ENCODE data around the gene SLC17A7.
"Not testable (repeated sequence)": the region's sequence is repeated elsewhere in the genome, so short reads cannot be mapped to it uniquely, and the experiment has no call there.

SLC17A7 gene

GRCh38 chr19:49470615-49470978 lies 29.3 kb upstream of the SLC17A7 start:
- DNase-seq (ENCODE audit: low read depth in 1 of 2, low spot score in 1 of 2) = no peak

DNA sequence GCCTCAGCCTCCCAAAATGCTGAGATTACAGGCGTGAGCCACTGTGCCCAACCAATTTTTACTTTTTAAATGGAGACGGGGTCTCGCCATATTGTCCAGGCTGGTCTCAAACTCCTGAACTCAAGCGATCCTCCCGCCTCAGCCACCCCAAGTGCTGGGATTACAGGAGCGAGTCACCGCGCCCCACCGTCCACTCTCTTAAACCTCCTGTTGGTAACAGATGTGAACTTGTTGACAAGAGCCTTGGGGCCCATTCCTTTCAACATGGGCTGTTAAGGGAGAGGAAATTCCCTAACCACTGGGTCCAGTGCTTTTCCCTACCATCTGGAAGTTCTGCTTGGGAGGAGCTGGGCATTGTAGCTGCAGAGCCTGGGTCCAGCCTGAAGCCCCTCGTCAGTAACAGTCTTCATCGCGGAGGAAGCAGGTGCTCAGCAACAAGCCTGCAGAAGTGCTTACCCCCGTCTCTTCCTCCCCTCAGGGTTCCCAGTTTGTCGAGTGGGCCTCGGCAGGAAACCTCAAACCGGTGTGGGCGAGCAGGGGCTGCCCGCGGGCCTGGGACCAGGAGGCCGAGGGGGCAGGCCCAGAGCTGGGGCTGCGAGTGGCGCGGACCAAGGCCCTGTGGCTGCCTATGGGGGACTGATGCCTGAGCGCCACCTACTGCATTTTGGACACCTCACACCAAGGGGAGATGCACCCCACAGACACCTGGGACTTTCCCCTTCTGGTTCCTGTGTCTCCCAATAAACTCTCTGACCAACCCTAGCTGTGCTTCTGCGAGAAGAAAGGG lies 28.7 kb upstream of the SLC17A7 start:
- DNase-seq (ENCODE audit: low read depth in 1 of 2, low spot score in 1 of 2) = peak; percentile 41 to 62

GRCh38 chr19:49468746-49469447 lies 27.6 kb upstream of the SLC17A7 start:
- peak; percentile 65 to 67 for DNase-seq (ENCODE audit: low read depth in 1 of 2, low spot score in 1 of 2)

DNA sequence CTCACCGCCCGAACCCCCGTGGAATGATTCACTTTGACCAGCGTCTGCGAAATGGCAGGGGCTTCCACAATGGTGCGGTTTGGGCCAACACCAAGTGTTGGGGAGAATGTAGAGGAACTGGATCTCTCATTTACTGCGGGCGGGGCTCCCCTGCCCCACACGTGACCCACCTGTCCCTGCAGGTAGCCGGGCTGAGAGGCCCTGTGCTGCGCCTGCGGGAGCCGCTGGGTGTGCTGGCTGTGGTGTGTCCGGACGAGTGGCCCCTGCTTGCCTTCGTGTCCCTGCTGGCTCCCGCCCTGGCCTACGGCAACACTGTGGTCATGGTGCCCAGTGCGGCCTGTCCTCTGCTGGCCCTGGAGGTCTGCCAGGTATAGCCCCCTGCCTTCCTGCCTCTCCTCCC lies 26.9 kb upstream of the SLC17A7 start:
- DNase-seq (ENCODE audit: low read depth in 1 of 2, low spot score in 1 of 2) = no peak

DNA sequence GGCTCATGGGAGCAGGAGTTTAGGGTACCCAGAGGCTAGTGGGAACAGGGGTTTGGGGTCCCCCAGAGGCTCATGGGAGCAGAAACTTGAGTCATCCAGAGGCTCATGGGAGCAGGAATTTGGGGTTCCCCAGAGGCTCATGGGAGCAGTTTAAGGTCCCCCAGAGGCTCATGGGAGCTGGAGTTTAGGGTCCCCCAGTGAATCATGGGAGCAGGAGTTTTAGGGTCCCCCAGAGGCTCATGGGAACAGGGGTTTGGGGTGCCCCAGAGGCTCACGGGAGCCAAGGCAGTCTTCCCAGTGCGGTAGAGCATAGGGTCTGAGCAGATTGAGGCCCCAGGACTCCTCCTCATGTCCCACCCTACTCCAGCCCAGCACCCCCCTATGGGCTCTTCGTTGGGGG lies 24.0 kb upstream of the SLC17A7 start:
- no peak for DNase-seq (ENCODE audit: low read depth in 1 of 2, low spot score in 1 of 2)

- DNase-seq (ENCODE audit: low read depth in 1 of 2, low spot score in 1 of 2) = no peak
These were observed 22.8 kb upstream of the SLC17A7 start for GRCh38 chr19:49463960-49464740.

- no peak for DNase-seq (ENCODE audit: low read depth in 1 of 2, low spot score in 1 of 2)
These were observed 21.2 kb upstream of the SLC17A7 start for GRCh38 chr19:49462492-49462891.

DNA sequence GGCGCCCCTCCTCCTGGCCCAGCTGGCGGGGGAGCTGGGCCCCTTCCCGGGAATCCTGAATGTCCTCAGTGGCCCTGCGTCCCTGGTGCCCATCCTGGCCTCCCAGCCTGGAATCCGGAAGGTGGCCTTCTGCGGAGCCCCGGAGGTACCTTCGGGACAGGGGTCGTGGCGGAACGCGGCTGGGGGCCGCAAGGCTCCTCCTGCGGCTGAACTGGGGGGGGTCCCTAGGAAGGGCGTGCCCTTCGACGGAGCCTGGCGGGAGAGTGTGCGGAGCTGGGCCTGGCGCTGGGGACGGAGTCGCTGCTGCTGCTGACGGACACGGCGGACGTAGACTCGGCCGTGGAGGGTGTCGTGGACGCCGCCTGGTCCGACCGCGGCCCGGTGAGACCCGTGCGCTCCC lies 20.3 kb upstream of the SLC17A7 start:
- no peak for DNase-seq (ENCODE audit: low read depth in 1 of 2, low spot score in 1 of 2)

DNA sequence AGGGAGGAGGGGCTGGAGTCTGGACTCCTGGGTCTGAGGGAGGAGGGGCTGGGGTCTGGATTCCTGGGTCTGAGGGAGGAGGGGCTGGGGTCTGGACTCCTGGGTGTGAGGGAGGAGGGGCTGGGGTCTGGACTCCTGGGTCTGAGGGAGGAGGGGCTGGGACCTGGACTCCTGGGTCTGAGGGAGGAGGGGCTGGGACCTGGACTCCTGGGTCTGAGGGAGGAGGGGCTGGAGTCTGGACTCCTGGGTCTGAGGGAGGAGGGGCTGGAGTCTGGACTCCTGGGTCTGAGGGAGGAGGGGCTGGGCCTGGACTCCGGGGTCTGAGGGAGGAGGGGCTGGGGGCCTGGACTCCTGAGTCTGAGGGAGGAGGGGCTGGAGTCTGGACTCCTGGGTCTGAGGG lies 19.8 kb upstream of the SLC17A7 start:
- DNase-seq (ENCODE audit: low read depth in 1 of 2, low spot score in 1 of 2) = not testable (repeated sequence)

DNA sequence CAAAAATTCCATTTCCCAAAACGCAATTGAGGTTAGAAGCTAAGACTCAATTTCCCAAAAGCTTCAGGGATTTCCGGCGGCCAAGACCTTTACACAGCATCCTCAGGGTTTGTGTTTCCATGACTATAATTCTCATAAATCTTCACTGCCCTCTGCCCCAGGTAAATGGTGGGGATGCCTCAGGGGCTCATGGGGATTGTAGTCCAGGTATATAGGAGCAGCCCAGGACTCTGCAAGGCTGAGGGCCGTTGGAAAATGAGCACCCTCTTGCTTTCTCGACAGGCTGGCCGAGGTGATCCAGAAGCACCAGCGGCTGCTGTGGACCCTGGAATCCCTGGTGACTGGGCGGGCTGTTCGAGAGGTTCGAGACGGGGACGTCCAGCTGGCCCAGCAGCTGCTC lies 18.1 kb upstream of the SLC17A7 start:
- DNase-seq (ENCODE audit: low read depth in 1 of 2, low spot score in 1 of 2) = no peak

DNA sequence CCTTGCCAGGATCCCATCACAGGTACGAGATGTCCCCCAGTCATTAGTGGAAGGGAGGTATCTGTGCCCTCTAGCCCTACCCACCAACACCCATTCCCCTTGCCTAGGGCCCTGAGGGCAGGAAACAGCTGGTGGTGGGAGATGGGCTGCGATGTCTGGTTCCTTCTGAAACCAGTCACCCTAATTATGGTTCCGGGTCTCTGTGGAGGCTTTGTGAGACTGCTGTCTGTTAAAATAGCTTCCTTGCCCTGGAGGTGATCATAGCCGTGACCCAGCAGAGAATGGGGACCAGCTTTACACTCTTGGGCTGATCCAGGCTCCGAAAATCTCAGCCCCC lies 17.2 kb upstream of the SLC17A7 start:
- DNase-seq (ENCODE audit: low read depth in 1 of 2, low spot score in 1 of 2) = no peak

- DNase-seq (ENCODE audit: low read depth in 1 of 2, low spot score in 1 of 2) = no peak
These were observed 15.0 kb upstream of the SLC17A7 start for GRCh38 chr19:49456326-49456725.

DNA sequence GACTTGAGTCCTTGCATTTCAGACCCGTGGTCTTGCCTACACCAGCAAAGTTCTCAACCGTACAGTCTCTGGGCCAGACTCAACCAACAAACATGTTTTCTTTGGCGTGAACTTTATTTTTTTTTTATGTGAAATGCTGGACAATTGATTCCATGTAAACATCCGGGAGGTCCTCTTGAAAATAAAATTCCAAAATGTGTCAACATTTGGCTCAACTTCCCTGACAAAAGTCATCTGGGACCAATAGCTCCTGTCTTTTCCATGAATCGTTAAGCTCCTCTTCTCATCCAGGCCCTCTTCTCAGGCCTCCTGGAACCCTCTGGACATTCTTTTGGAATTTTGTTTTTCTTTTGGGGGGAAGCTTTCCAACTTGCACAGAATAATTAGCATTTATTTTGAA lies 14.4 kb upstream of the SLC17A7 start:
- no peak for DNase-seq (ENCODE audit: low read depth in 1 of 2, low spot score in 1 of 2)

GRCh38 chr19:49453757-49454240 lies 12.5 kb upstream of the SLC17A7 start:
- DNase-seq (ENCODE audit: low read depth in 1 of 2, low spot score in 1 of 2) = no peak

DNA sequence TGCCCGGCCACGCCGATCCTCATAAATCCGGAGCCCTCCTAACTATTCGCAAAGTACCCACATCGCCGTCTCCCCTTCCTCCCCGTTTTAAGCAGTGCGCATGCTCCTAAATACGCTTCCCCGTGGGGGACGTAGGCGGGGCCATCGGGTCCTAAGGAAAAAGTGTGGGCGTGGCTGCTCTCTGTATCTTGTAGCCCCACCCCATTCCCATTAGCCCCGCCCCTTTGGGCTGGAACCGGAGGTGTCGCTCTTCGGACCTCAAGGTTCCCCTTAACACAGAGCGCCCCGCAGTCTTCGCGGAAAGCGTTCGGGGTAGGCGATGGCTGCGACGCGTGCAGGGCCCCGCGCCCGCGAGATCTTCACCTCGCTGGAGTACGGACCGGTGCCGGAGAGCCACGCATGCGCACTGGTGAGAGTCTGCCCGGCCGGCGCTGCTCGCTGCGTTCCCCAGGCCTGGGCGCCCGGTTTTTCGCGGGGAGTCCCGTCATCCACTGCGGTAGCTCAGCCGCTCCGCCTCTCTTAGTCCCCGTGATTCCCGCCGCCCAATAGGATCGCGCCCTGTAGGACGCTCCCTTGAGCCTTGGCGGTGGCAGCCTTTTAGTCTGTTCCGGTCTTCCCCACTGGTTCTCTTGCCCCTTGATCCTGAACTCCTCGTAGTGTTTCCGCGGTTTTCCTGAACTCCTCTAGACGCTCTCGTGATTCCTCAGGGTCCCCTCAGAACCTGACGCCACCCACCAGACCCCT lies 11.9 kb upstream of the SLC17A7 start, which contains the start of gene ALDH16A1:
Gene ALDH16A1 (plus strand): TSS at position 213 of the 744 bp plus-strand sequence. CDS start 107 bp downstream, at position 320.
- peak; percentile 94 to 98 for DNase-seq (ENCODE audit: low read depth in 1 of 2, low spot score in 1 of 2)

DNA sequence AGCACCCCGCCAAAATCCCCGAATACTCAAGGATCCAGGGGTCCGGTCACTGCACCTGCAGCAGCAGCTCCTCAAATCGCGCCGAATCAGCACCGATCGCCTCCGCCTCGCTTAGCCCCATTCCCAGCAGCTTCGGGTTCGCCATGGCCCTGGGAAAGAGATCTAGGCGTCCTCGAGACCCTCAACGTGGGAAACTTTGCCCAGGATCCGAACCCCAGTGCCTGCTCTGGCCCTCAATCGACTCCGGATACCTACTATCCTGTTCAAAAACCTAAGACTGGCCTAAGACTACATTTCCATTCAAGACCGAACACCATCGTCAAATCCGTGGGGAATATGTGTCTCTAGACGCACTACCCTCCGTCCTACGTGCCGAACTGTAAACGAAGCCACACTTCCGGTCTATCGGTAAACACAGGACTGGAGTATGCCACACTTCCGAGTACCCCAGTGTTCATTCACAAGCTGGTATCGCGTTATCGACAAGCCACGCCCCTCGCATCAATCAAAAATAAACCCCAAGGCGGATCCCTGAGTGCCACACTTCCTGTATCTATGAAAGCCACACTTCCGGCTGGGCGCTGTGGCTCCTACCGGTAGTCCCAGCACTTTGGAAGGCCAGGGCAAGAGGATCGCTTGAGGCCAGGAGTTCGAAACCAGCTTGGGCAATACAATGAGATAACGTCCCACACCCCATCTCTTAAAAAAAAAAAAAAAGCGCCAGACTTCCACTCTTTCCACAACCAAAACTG lies 10.3 kb upstream of the SLC17A7 start, which contains the start of gene PIH1D1:
Gene PIH1D1 (minus strand): TSS at position 385 of the 752 bp plus-strand sequence. CDS start 240 bp downstream, at position 145.
- peak; percentile 81 to 87 for DNase-seq (ENCODE audit: low read depth in 1 of 2, low spot score in 1 of 2)

DNA sequence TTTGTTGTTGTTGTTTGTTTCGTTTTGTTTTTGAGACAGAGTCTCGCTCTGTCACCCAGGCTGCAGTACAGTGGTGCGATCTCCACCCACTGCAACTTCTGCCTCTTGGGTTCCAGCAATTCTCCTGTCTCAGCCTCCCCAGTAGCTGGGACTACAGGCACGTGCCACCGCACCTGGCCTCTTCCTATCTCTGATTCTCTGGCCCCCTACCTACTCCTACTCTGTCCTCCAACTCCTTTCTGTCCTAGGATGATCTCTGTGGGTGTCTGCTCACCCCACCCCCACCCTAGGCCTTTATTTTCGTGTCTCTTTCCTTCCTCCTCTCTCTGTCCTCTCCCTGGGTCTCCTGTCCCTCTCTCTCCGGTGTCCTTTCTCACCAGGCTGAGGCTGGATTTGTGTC lies 9.1 kb upstream of the SLC17A7 start:
- no peak for DNase-seq (ENCODE audit: low read depth in 1 of 2, low spot score in 1 of 2)

DNA sequence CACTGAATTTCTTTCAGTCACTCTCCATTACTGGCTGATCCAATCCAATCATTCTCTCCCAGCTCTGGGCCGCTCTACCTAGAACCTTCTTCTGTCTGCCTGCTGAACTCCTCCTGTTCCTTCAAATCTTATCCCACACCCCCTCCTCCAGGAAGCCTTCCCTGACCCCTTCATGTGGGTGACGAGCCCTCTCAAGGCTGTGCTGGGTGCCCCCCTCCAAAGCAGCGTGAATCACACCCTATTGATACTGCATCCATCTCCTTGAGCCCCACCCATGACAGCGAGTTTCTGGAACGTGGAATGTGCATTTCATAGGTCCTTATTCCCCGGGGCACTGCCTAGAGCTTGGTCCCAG lies 7.1 kb upstream of the SLC17A7 start:
- no peak for DNase-seq (ENCODE audit: low read depth in 1 of 2, low spot score in 1 of 2)

DNA sequence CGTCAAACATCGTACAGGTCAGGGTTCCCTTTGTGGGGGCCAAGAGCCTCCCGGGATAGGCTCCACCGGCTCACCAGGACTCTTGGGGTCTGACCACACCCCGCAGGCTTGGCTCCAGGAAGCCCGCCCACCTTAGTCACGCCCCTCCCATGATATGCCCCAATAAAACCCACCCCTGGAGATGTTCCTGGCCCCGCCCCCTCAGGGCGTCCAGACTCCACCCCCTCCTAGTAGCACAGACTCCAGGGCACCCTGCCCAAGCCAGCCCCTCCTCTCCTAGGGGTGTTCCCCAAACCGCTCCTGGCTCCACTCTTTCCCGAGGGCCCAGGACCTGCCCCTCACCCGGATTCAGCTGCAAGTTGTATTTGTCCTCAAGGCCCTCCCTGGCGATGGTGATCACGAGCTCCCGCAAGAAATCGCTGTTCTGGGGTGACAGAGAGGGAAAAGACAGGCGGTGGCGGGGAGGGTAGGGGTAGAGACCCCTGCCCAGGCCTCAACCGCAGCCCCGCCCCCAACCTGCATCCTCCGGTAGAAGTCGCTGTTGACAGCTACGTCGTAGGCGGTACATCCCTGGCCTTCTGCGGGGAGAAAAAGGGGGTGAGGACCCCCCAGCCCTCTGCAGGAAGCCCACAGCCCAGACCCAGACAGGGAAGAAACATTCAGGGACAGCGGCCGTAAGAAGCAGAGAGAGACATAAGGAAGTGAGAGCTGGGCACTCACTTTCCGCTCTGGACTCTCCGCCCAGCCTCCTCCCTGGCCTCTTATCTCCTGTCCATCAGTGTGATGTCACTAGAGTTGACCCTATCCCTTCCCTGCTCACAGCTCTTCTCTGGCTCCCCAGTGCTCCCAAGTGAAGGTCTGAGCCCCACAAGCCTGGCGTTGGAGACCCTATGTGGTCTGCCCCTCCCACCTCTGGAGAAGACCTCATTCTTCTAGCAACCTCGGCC lies 6.4 kb upstream of the SLC17A7 start:
- no peak for DNase-seq (ENCODE audit: low read depth in 1 of 2, low spot score in 1 of 2)
